IMR-90 (cell line): ENCODE results near the gene NCAM1. TPM values are rescaled to one million over a fixed set of nuclear protein-coding genes. Genes with fewer than 3 reads are reported as not detected.

Experiments
- ATAC-seq: fragments of 200-7000 bp; cut with Tn5 transposase; 2 replicates; pipeline ENCODE4 v1.9.1; 2020; ENCODE audit warnings: low read depth, mild to moderate bottlenecking, moderate library complexity
- BruUV-seq: library from RNA; stranded (reverse); fragments of 400-500 nt; replicated peaks from 2 replicates; lab custom pipeline; 2021; lab: Mats Ljungman, UMichigan
- CTCF ChIA-PET: fragments of 300-600 bp; formaldehyde crosslinking; extraction: SDS; loops from one replicate; lab custom pipeline; 2021; ENCODE audit warnings: antibody characterized with exemption; lab: Yijun Ruan, JAX
- POLR2A ChIA-PET: fragments of 300-600 bp; sonication (Branson Sonifier 250); formaldehyde crosslinking; loops from one replicate; lab custom pipeline; 2022; ENCODE audit warnings: antibody characterized with exemption; ENCODE audit not compliant: unreplicated experiment; lab: Charles Lee
- DNase-seq: peaks from one replicate; pipeline ENCODE4 v3.0.0; 2013
- H2AFZ ChIP-seq: replicated peaks from 2 replicates; pipeline ENCODE3; 2013; ENCODE audit warnings: low read length, mild to moderate bottlenecking; ENCODE audit not compliant: poor library complexity
- H2AK5ac ChIP-seq: 2 replicates; pipeline ENCODE4 v1.6.1; 2013; ENCODE audit warnings: low read depth, low read length, inconsistent platforms
- H2AK9ac ChIP-seq: replicated peaks from 2 replicates; pipeline ENCODE3; 2013; ENCODE audit warnings: mild to moderate bottlenecking, low read depth, low read length, moderate library complexity; ENCODE audit not compliant: poor library complexity
- H2BK120ac ChIP-seq: 2 replicates; pipeline ENCODE4 v1.6.1; 2013; ENCODE audit warnings: low read depth, low read length, inconsistent platforms
- H2BK15ac ChIP-seq: 3 replicates; pipeline ENCODE4 v1.6.1; 2013; ENCODE audit warnings: low read depth, low read length, inconsistent platforms
- H2BK20ac ChIP-seq: 2 replicates; pipeline ENCODE4 v1.6.1; 2013; ENCODE audit warnings: low read depth, mild to moderate bottlenecking, inconsistent platforms, low read length, moderate library complexity
- H2BK5ac ChIP-seq: 2 replicates; pipeline ENCODE4 v1.6.1; 2013; ENCODE audit warnings: mild to moderate bottlenecking, low read depth, low read length, inconsistent platforms; ENCODE audit not compliant: poor library complexity, severe bottlenecking
- H3K14ac ChIP-seq: replicated peaks from 2 replicates; pipeline ENCODE4 v1.6.1; 2013; ENCODE audit warnings: low read depth, low read length, inconsistent platforms
- H3K18ac ChIP-seq: 2 replicates; pipeline ENCODE4 v1.6.1; 2013; ENCODE audit warnings: low read depth, low read length, control low read depth
- H3K23ac ChIP-seq: 2 replicates; pipeline ENCODE4 v1.6.1; 2013; ENCODE audit warnings: low read depth, low read length, inconsistent platforms
- H3K27ac ChIP-seq: 2 replicates; pipeline ENCODE4 v1.5.1; 2013; ENCODE audit warnings: mild to moderate bottlenecking, control low read depth, low read length; ENCODE audit not compliant: insufficient read depth
- H3K27me3 ChIP-seq: 2 replicates; pipeline ENCODE4 v1.6.1; 2013; ENCODE audit warnings: low read length; ENCODE audit not compliant: control insufficient read depth, insufficient read depth
- H3K36me3 ChIP-seq: 2 replicates; pipeline ENCODE4 v1.6.1; 2013; ENCODE audit warnings: low read length, mixed read lengths; ENCODE audit not compliant: control insufficient read depth, insufficient read depth
- H3K4ac ChIP-seq: 2 replicates; pipeline ENCODE4 v1.6.1; 2013; ENCODE audit warnings: low read depth, low read length, inconsistent platforms
- H3K4me1 ChIP-seq: 2 replicates; pipeline ENCODE4 v1.6.1; 2013; ENCODE audit warnings: low read length, mixed read lengths; ENCODE audit not compliant: control insufficient read depth, insufficient read depth
- H3K4me2 ChIP-seq: 2 replicates; pipeline ENCODE4 v1.6.1; 2013; ENCODE audit warnings: low read depth, mild to moderate bottlenecking, control low read depth, low read length, moderate library complexity
- H3K4me3 ChIP-seq: 2 replicates; pipeline ENCODE4 v1.5.1; 2013; ENCODE audit warnings: low read depth, mild to moderate bottlenecking, control low read depth, low read length, moderate library complexity; ENCODE audit not compliant: insufficient read depth
- H3K56ac ChIP-seq: 2 replicates; pipeline ENCODE4 v1.6.1; 2013; ENCODE audit warnings: low read length, inconsistent platforms; ENCODE audit not compliant: insufficient read depth; ENCODE audit errors: extremely low read depth
- H3K79me1 ChIP-seq, 2 experiments: 2 replicates each; pipeline ENCODE4 v1.6.1; 2013; ENCODE audit warnings: low read length in 2 of 2, inconsistent platforms in 1 of 2, low read depth in 1 of 2
- H3K9ac ChIP-seq: 2 replicates; pipeline ENCODE4 v1.6.1; 2013; ENCODE audit warnings: low read depth, low read length, control low read depth
- H3K9me1 ChIP-seq: 2 replicates; pipeline ENCODE4 v1.6.1; 2013; ENCODE audit warnings: low read length, inconsistent platforms; ENCODE audit not compliant: insufficient read depth
- H3K9me3 ChIP-seq: 2 replicates; pipeline ENCODE4 v1.6.1; 2013; ENCODE audit warnings: low read length; ENCODE audit not compliant: control insufficient read depth, insufficient read depth
- H4K20me1 ChIP-seq: 2 replicates; pipeline ENCODE4 v1.6.1; 2013; ENCODE audit warnings: low read length, inconsistent platforms; ENCODE audit not compliant: insufficient read depth
- H4K5ac ChIP-seq: 2 replicates; pipeline ENCODE4 v1.6.1; 2013; ENCODE audit warnings: mild to moderate bottlenecking, low read depth, low read length, control low read depth
- H4K8ac ChIP-seq, 2 experiments: 2 replicates each; pipeline ENCODE4 v1.6.1; 2013; ENCODE audit warnings: low read depth in 2 of 2, low read length in 2 of 2, control low read depth in 1 of 2, inconsistent platforms in 1 of 2
- H4K91ac ChIP-seq: 2 replicates; pipeline ENCODE4 v1.6.1; 2013; ENCODE audit warnings: low read depth, low read length, inconsistent platforms; ENCODE audit not compliant: insufficient read depth
- BHLHE40 ChIP-seq: fragments of 150-350 bp; IDR thresholded peaks from 2 replicates; pipeline ENCODE4 v1.6.1; 2016; ENCODE audit warnings: mild to moderate bottlenecking, low read depth, low read length
- FOS ChIP-seq: fragments of 150-350 bp; IDR thresholded peaks from 2 replicates; pipeline ENCODE4 v1.6.1; 2016; ENCODE audit warnings: low read depth, low read length
- MAZ ChIP-seq: IDR thresholded peaks from 2 replicates; pipeline ENCODE4 v1.6.1; 2012; ENCODE audit warnings: low read depth, mild to moderate bottlenecking, low read length, improper control_type of control experiment, moderate library complexity, borderline replicate concordance
- NFE2L2 ChIP-seq: fragments of 150-350 bp; IDR thresholded peaks from 2 replicates; pipeline ENCODE4 v1.6.1; 2016; ENCODE audit warnings: low read depth, mild to moderate bottlenecking, low read length
- RFX5 ChIP-seq: IDR thresholded peaks from 2 replicates; pipeline ENCODE4 v1.8.0; 2012; ENCODE audit warnings: low read depth, mild to moderate bottlenecking, low read length, moderate library complexity
- WGBS, 2 experiments: methylation state at CpG; one replicate each; pipeline versions ENCODE4 v1.1.5 to v1.1.7; 2013; ENCODE audit warnings: missing lambda C conversion rate in 2 of 2; ENCODE audit not compliant: insufficient read length in 1 of 2; ENCODE audit errors: extremely low coverage in 2 of 2; 5-methylcytosine and 5-hydroxymethylcytosine counted together
- dilution Hi-C: fragments of 300-500 bp; cut with HindIII; formaldehyde crosslinking; loops from one replicate; pipeline ENCODE4 v1.14.3; 2018; ENCODE audit warnings: low sequenced_read_pairs; ENCODE audit not compliant: unreplicated experiment
- in situ Hi-C: fragments of 300-500 bp; cut with MboI; formaldehyde crosslinking; loops from 3 replicates; pipeline ENCODE4 v1.14.3; 2019; ENCODE audit warnings: low sequenced_read_pairs, inconsistent platforms, mixed read lengths
- intact Hi-C: fragments of 100-400 bp; cut with micrococcal nuclease; formaldehyde crosslinking; loops from 2 replicates; pipeline ENCODE4 v1.10.0; 2022
- polyA plus RNA-seq, 3 experiments: library from polyadenylated mRNA; depleted of rRNA; stranded (reverse); fragments of >200 nt; gene quantifications; 2 replicates each; pipeline ENCODE4 v1.2.3, GENCODE V29; 2012; ENCODE audit warnings: low replicate concordance in 1 of 3
- total RNA-seq: library from RNA; depleted of rRNA; stranded (reverse); fragments of >200 nt; gene quantifications from 2 replicates; pipeline ENCODE4 v1.2.3, GENCODE V29; 2012
- TF ChIP-seq, protein P1 (sequence below): fragments of 150-350 bp; IDR thresholded peaks from 2 replicates; pipeline ENCODE4 v1.6.1; 2017; ENCODE audit warnings: mild to moderate bottlenecking, antibody characterized with exemption, low read length, low read depth

The NCAM1 gene
- total and polyA plus RNA-seq, 2 of the 4 experiments (the other 2 are of a cell fraction) = 0.09 to 0.18 TPM

DNA sequence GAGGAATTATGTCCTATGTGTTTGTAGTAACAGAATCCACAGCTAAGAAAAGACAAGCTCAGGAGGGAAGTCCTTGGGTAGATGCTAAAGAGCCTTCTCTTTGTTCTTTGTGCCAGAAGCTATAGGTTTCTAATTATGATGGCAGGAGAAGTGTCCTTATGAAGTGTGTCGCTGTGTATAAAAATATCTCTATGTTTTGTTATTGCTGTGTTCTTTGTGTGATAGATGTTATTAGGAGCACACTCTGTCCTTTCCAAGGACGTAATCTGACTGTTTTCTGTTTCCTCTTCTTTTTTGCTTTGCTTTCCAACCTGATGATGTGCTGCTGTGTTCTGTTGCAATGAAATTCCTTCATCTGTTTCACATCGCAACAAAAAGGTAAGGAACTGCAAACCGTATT, 171.9 kb downstream of the NCAM1 start:
- ATAC-seq = no peak
- no TSS peak for BruUV-seq
- TF ChIP-seq NFE2L2 (no peak), FOS (no peak), BHLHE40 (no peak), RFX5 (no peak), MAZ (no peak)
- TF ChIP-seq, protein P1, sequence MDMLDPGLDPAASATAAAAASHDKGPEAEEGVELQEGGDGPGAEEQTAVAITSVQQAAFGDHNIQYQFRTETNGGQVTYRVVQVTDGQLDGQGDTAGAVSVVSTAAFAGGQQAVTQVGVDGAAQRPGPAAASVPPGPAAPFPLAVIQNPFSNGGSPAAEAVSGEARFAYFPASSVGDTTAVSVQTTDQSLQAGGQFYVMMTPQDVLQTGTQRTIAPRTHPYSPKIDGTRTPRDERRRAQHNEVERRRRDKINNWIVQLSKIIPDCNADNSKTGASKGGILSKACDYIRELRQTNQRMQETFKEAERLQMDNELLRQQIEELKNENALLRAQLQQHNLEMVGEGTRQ = no peak
- no peak overlapping the region for H2AFZ ChIP-seq
- no peak overlapping the region for H4K5ac ChIP-seq
- dilution Hi-C loops = no loop called here
- no CpG with 5 or more reads among the region's 4 CpGs for WGBS, 2 experiments
- no peak overlapping the region for H2AK9ac ChIP-seq
- CTCF ChIA-PET = no interaction called here
- no peak overlapping the region for H2BK20ac ChIP-seq
- H2AK5ac ChIP-seq = no peak overlapping the region
- H2BK120ac ChIP-seq = no peak overlapping the region
- no peaks in the 10 kb centered on the region for H3K27me3 ChIP-seq
- H3K4me3 ChIP-seq = no peak overlapping the region
- no peak overlapping the region for H3K4me2 ChIP-seq
- H2BK5ac ChIP-seq = no peak overlapping the region
- POLR2A ChIA-PET = no interaction called here
- H3K9me1 ChIP-seq = no peaks in the 10 kb centered on the region
- no peak overlapping the region for H3K18ac ChIP-seq
- H4K20me1 ChIP-seq = no peaks in the 10 kb centered on the region
- H3K14ac ChIP-seq = no peak overlapping the region
- H4K8ac ChIP-seq = no peak overlapping the region
- H3K4ac ChIP-seq = no peak overlapping the region
- no peak overlapping the region for H3K9ac ChIP-seq
- in situ Hi-C loops = no loop called here
- H3K27ac ChIP-seq = no peak overlapping the region
- intact Hi-C loops = loop anchor here (5.0 kb wide), 1 partner anchor 719 kb away; no protein-coding TSS in a partner anchor
- no peaks in the 10 kb centered on the region for H3K36me3 ChIP-seq
- no peak overlapping the region for H3K23ac ChIP-seq
- H2BK15ac ChIP-seq = no peak overlapping the region
- no peaks in the 10 kb centered on the region for H3K79me1 ChIP-seq
- DNase-seq = no peak
- H3K56ac ChIP-seq = no peak overlapping the region
- H3K9me3 ChIP-seq = no peaks in the 10 kb centered on the region
- no peaks in the 10 kb centered on the region for H3K4me1 ChIP-seq
- H4K91ac ChIP-seq = no peak overlapping the region
